Heart right ventricle (tissue), 16 donors: ENCODE data around the gene ANO3. TPM values are rescaled to one million over a fixed set of nuclear protein-coding genes. Genes with fewer than 3 reads are reported as not detected.
A peak's percentile ranks its signal among the peaks of the same experiment; 100 is the strongest.

Experiments used
- ATAC-seq, 8 donors: fragments of 200-7000 bp; cut with Tn5 transposase; one replicate each; pipeline ENCODE4 v1.9.1; 2020; ENCODE audit warnings: mild to moderate bottlenecking in 8 of 8, moderate library complexity in 8 of 8, moderate number of reproducible peaks in 1 of 8
- DNase-seq, 2 donors: peaks; one replicate each; pipeline ENCODE4 v3.0.0-alpha.2; 2020
- H3K27ac ChIP-seq, 10 donors: fragments of 200-600 bp; sonication (generic) in 2 of 10; one replicate each; pipeline versions ENCODE4 v1.5.0 to v1.8.0; 2020 to 2022; ENCODE audit warnings: mild to moderate bottlenecking in 3 of 10
- H3K27me3 ChIP-seq, 7 donors: fragments of 200-600 bp; one replicate each; pipeline ENCODE4 v1.8.0; 2021 to 2022; ENCODE audit warnings: mild to moderate bottlenecking in 2 of 7
- H3K36me3 ChIP-seq, 9 donors: fragments of 200-600 bp; sonication (generic) in 1 of 9; one replicate each; pipeline versions ENCODE4 v1.5.0 to v1.8.0; 2020 to 2022; ENCODE audit warnings: mild to moderate bottlenecking in 2 of 9
- H3K4me1 ChIP-seq, 9 donors: fragments of 200-600 bp; sonication (generic) in 1 of 9; one replicate each; pipeline versions ENCODE4 v1.5.0 to v1.8.0; 2020 to 2022; ENCODE audit warnings: mild to moderate bottlenecking in 4 of 9
- H3K4me3 ChIP-seq, 10 donors: fragments of 200-600 bp; sonication (generic) in 2 of 10; one replicate each; pipeline versions ENCODE4 v1.5.0 to v1.8.0; 2020 to 2022; ENCODE audit warnings: mild to moderate bottlenecking in 7 of 10, moderate library complexity in 2 of 10
- H3K9me3 ChIP-seq, 11 donors: fragments of 200-600 bp in 10 of 11; sonication (generic) in 2 of 11; one replicate each; pipeline versions ENCODE4 v1.5.0 to v1.8.0; 2013 to 2022; ENCODE audit warnings: mild to moderate bottlenecking in 2 of 11, control low read depth in 1 of 11, moderate library complexity in 1 of 11
- WGBS, 2 donors: extraction: QIAGEN DNeasy Blood & Tissue Kit; methylation state at CpG; one replicate each; pipeline ENCODE4 v1.1.7; 2013; ENCODE audit warnings: inconsistent platforms in 1 of 2; 5-methylcytosine and 5-hydroxymethylcytosine counted together
- intact Hi-C, 10 donors: fragments of 100-400 bp; cut with DNase I; formaldehyde crosslinking; loops; one replicate each; pipeline versions ENCODE4 v1.11.1 to v1.14.2; 2022
- polyA plus RNA-seq, 2 donors: library from polyadenylated mRNA; stranded (reverse); fragments of 200-250 nt; gene quantifications; one replicate each; pipeline ENCODE4 v1.2.3, GENCODE V29; 2013
- total RNA-seq, 10 donors: library from RNA; stranded (reverse); fragmentation: NEBNext Ultra II Directional in 3 of 10; extraction: Animal tissue kit (Norgen Biotek cat#: 25700) in 3 of 10; gene quantifications; one replicate each; pipeline versions ENCODE4 v1.2.1 to v1.2.4, GENCODE V29; 2021 to 2023
- TF ChIP-seq, protein P1 (sequence below), 9 donors: fragments of 200-600 bp; sonication (generic) in 2 of 9; IDR thresholded peaks; one replicate each; pipeline versions ENCODE4 v1.5.0 to v1.8.0; 2021 to 2022; ENCODE audit warnings: antibody characterized with exemption in 9 of 9, mild to moderate bottlenecking in 5 of 9, moderate library complexity in 1 of 9
- donor health status: Arrhythmogenic right ventricular cardiomyopathy.
- donor health status: ischemic (EF 13 %, LVEDD 7.1; RV severe dilation, severe dysfunction).
- donor health status: healthy with polysubstance abuse.
- donor health status: DM: no; HTN: yes; CAD: no.
- donor health status: DM: no; HTN: no; CAD: no.
- donor health status: ischemic (EF 25% LVEDD 6.9; RV normal size, moderate dysfunction).
- donor health status: ischemic (EF 25% LVEDD 5.7; RV mildly dilated, moderate dysfunction).
- donor health status: healthy.
- donor health status: DM: yes; HTN: yes; CAD: no.
- donor health status: Ischemic cardiomyopathy.
- donor health status: ischemic (EF 35%, LVEDD 5.7; RV mildly dilated, moderate dysfunction).
- donor health status: nonischemic (EF 11% LVEDD 7.7; RV severe dilation, severe dysfunction).
- donor health status: DM: yes; HTN: yes; CAD: no.
- donor health status: PGD.
- donor health status: ischemic (EF 29% LVEDD 5.4; RV normal size, mild dysfunction).
- donor health status: nonischemic (EF 23%, LVEDD 6.1; RV moderate dilation, normal function).

The ANO3 gene
- total and polyA plus RNA-seq, 12 donors = 0.01 to 0.30 (median 0.07) TPM; not detected in 5

DNA sequence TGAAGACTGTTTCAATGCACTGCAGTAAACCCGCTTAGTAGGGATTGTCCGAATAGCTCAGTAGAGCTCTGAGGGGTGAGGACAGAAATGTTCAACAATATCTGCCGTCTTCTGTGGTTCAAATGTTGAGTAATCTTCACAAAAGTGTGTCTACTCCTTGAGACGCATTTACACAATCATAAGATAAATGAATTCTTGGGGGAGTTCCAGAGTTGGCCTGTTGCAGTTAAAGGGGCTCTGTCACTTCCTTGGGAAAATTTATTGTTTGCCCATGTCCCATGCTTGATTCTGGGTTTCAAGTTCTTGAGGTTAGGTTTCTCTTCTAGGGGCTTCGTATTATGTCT is 614 bp downstream of the ANO3 start:
- H3K36me3 ChIP-seq = no peaks in the 10 kb centered on the region
- TF ChIP-seq, protein P1, sequence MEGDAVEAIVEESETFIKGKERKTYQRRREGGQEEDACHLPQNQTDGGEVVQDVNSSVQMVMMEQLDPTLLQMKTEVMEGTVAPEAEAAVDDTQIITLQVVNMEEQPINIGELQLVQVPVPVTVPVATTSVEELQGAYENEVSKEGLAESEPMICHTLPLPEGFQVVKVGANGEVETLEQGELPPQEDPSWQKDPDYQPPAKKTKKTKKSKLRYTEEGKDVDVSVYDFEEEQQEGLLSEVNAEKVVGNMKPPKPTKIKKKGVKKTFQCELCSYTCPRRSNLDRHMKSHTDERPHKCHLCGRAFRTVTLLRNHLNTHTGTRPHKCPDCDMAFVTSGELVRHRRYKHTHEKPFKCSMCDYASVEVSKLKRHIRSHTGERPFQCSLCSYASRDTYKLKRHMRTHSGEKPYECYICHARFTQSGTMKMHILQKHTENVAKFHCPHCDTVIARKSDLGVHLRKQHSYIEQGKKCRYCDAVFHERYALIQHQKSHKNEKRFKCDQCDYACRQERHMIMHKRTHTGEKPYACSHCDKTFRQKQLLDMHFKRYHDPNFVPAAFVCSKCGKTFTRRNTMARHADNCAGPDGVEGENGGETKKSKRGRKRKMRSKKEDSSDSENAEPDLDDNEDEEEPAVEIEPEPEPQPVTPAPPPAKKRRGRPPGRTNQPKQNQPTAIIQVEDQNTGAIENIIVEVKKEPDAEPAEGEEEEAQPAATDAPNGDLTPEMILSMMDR (IDR thresholded peaks at IDR 0.05) = no peak
- intact Hi-C loops = no loop called here
- peaks cover 0 to 75% (median 34%) of the 10 kb centered on the region in 7 donors for H3K27me3 ChIP-seq
- ATAC-seq = peak in 1 of 8 donors; percentile 13
- no peak overlapping the region for H3K27ac ChIP-seq
- no peak overlapping the region for H3K4me3 ChIP-seq
- H3K9me3 ChIP-seq = no peaks in the 10 kb centered on the region
- no peak for DNase-seq
- 45% methylated on average over 5 of the region's 5 CpGs for WGBS, 2 donors
- no peaks in the 10 kb centered on the region for H3K4me1 ChIP-seq

DNA sequence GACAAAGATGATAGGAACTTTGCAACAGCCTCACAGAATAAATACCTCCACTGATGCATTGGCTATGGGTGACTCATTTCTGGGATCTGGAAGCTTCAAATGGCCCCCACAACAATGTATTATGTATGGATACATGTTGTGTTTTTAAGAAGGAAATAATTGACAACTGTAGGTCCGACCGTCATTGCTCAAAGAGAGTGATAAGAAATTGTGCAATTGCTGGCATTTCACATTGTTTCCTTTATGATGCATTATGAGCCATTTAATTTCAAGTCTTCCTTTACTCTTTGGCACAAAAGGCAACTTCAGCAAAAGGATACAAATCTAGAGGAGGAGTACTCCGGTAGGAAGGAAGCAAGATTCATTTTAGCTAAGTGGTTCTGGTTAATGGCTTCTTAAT is 2.0 kb downstream of the ANO3 start:
- Histone ChIP-seq H3K27me3 (peaks cover 0 to 65% (median 34%) of the 10 kb centered on the region in 7 donors), H3K4me3 (no peak overlapping the region), H3K36me3 (no peaks in the 10 kb centered on the region), H3K9me3 (no peaks in the 10 kb centered on the region), H3K4me1 (no peaks in the 10 kb centered on the region), H3K27ac (no peak overlapping the region)
- WGBS, 2 donors = 64 to 69% methylated on average over 3 of the region's 3 CpGs
- DNase-seq = no peak
- TF ChIP-seq, protein P1 (IDR thresholded peaks at IDR 0.05) = no peak
- no peak for ATAC-seq
- intact Hi-C loops = no loop called here

DNA sequence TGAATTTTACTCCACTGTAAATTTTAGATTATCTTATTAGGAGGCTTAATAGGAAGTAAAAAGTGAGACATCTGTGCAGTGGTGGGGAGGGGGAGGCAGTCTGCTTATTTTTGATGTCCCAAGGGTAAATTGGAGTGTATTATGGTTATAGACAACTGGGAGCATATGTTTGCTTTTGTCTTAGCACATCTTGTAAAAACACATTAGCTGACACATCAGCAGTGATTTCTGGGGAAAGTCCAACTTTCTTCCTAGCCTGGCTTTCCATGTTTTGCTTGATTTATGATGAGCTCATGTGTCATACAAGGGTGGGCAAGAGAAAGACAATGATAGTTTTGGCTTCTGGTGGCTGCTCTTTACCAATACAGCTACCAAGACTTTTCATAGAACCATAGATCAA is 4.0 kb downstream of the ANO3 start:
- ATAC-seq = no peak
- Histone ChIP-seq H3K9me3 (no peaks in the 10 kb centered on the region), H3K4me3 (no peak overlapping the region), H3K4me1 (no peaks in the 10 kb centered on the region), H3K27me3 (peaks cover 0 to 49% (median 33%) of the 10 kb centered on the region in 7 donors), H3K36me3 (no peaks in the 10 kb centered on the region), H3K27ac (no peak overlapping the region)
- no peak for DNase-seq
- intact Hi-C loops = no loop called here
- TF ChIP-seq, protein P1 (IDR thresholded peaks at IDR 0.05) = no peak

DNA sequence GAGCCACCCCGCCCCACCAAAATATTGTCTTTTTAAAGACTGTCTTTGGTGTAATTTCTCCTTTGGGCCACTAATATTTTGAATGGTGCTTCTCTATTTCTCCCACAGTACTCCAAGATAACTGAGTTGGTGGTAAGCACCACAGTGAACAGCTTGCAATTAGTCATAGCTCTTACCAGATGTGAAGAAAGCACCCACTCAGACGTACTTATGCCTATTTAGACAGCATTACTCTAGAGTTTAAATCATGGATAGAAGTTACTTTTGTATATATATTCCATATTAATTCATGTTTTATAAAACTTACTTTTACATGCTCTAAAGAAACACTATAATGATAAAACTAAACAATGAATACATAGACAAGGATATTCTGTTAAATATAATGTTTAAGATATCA is 12.7 kb downstream of the ANO3 start:
- no peak overlapping the region for H3K27ac ChIP-seq
- DNase-seq (no peak), ATAC-seq (no peak)
- H3K9me3 ChIP-seq = no peaks in the 10 kb centered on the region
- H3K4me3 ChIP-seq = no peak overlapping the region
- TF ChIP-seq, protein P1 (IDR thresholded peaks at IDR 0.05) = no peak
- H3K27me3 ChIP-seq = no peaks in the 10 kb centered on the region
- H3K36me3 ChIP-seq = no peaks in the 10 kb centered on the region
- intact Hi-C loops = no loop called here
- no peaks in the 10 kb centered on the region for H3K4me1 ChIP-seq
- 65 to 68% methylated on average over 2 of the region's 2 CpGs for WGBS, 2 donors

DNA sequence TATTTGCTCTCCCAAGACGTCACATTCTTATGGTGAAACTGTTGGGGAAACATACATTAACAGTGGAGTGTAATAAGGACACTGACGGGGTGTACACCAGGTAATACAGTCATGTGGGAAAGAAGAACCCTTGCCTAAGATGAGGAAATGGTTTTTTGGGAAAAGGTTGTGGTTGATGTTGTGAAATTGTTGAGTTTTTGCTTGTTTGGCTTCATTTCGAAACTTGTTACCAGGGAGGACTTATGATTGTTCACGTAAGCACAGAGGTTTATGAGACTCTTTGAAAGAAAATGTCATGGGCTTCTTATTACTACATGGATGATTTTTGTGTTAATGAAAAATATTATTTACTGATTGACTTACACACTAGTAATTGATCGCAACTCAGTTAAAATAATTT is 16.8 kb downstream of the ANO3 start:
- H3K36me3 ChIP-seq = no peaks in the 10 kb centered on the region
- no peak for ATAC-seq
- intact Hi-C loops = no loop called here
- TF ChIP-seq, protein P1 (IDR thresholded peaks at IDR 0.05) = no peak
- DNase-seq = no peak
- no peak overlapping the region for H3K27ac ChIP-seq
- no peaks in the 10 kb centered on the region for H3K4me1 ChIP-seq
- no peak overlapping the region for H3K4me3 ChIP-seq
- no peaks in the 10 kb centered on the region for H3K9me3 ChIP-seq
- 82 to 85% methylated on average over 5 of the region's 5 CpGs for WGBS, 2 donors
- no peaks in the 10 kb centered on the region for H3K27me3 ChIP-seq
